ENCODE results near the gene CACNA1C. TPM values are rescaled to one million over a fixed set of nuclear protein-coding genes. Genes with fewer than 3 reads are reported as not detected.

The CACNA1C gene
- total RNA-seq, 1 experiment from 2014 or later: 1.1 TPM

DNA sequence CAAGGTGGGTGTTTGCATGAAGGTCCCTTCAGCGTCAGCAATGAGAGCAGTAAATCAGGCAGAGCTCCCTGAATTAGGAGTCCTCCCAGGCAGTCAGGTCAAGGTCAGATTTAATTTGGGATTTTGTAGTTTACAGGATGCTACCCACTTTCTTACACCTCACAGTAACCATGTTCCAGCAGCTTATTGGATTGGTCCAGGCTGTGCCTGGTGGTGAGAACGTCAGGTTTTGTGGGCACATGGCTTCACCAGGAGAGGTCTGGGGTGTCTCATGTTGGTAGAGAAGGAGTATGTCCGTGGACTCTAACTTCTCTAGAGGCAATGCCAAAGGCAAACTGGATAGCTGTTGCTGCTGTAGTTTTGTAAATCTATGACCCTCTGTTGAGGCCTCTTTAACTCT is 158.3 kb downstream of the CACNA1C start:
- no peak overlapping the region for H2BK20ac ChIP-seq (ENCODE audit: low read depth, low read length, poor library complexity, severe bottlenecking)
- WGBS (ENCODE audit: extremely low coverage, insufficient read length, low lambda C conversion rate): no CpG with 5 or more reads among the region's 3 CpGs
- Mint-ChIP-seq H3K4me1 (peaks cover 10 to 18% of the 10 kb centered on the region in 2 experiments), H3K9me3 (no peaks in the 10 kb centered on the region), H3K36me3 (ENCODE audit: insufficient read depth in 1 of 3, low read depth in 3 of 3) (no peaks in the 10 kb centered on the region), H3K4me3 (no peak overlapping the region), H3K27ac (no peak overlapping the region), H3K27me3 (ENCODE audit: low read depth) (no peaks in the 10 kb centered on the region; the same call in none of the 2 replicates)
- no peak overlapping the region for H2BK120ac ChIP-seq (ENCODE audit: low read depth, low read length, poor library complexity, severe bottlenecking)
- no peak overlapping the region for H3T11ph ChIP-seq (ENCODE audit: low read length)
- no peak for DNase-seq
- H2BK12ac ChIP-seq (ENCODE audit: insufficient read length, low read depth, low read length): no peak overlapping the region
- no peaks in the 10 kb centered on the region for H4K20me1 ChIP-seq (ENCODE audit: control insufficient read depth, insufficient read depth, insufficient read length)
- no peaks in the 10 kb centered on the region for H3K27me3 ChIP-seq (ENCODE audit: insufficient read depth, low read length)
- no peaks in the 10 kb centered on the region for H3K23me2 ChIP-seq (ENCODE audit: insufficient read length, low read depth, low read length, poor library complexity, severe bottlenecking)
- no peak overlapping the region for H4K8ac ChIP-seq (replicated peaks; ENCODE audit: insufficient read length, low read depth, low read length)
- no peak overlapping the region for H3K14ac ChIP-seq (ENCODE audit: insufficient read depth, low read length)
- H3K79me2 ChIP-seq (ENCODE audit: insufficient read depth, low read length): no peaks in the 10 kb centered on the region
- H3K56ac ChIP-seq (ENCODE audit: insufficient read length, low read depth, low read length): no peak overlapping the region
- no peak overlapping the region for H4K5ac ChIP-seq (ENCODE audit: insufficient read length, low read depth, low read length)
- H3K23ac ChIP-seq (ENCODE audit: insufficient read length, low read depth, low read length): no peak overlapping the region
- no peaks in the 10 kb centered on the region for H3K9me3 ChIP-seq (ENCODE audit: control insufficient read depth, low read depth, low read length)
- H3K18ac ChIP-seq (ENCODE audit: insufficient read length, low read depth, low read length): no peak overlapping the region
- H2BK15ac ChIP-seq (ENCODE audit: low read depth, low read length): no peak overlapping the region
- no peak overlapping the region for H3K4ac ChIP-seq (ENCODE audit: low read depth, low read length)
- no peak overlapping the region for H2AFZ ChIP-seq (ENCODE audit: low read length)
- H3K27ac ChIP-seq (ENCODE audit: insufficient read length, low read depth, low read length): no peak overlapping the region
- H3K4me2 ChIP-seq (ENCODE audit: insufficient read depth, insufficient read length, low read length): no peak overlapping the region
- no peak overlapping the region for H4K91ac ChIP-seq (ENCODE audit: insufficient read length, low read depth, low read length)
- H3K79me1 ChIP-seq (ENCODE audit: insufficient read depth, low read depth, low read length, poor library complexity, severe bottlenecking): no peaks in the 10 kb centered on the region
- TF ChIP-seq, protein P1, sequence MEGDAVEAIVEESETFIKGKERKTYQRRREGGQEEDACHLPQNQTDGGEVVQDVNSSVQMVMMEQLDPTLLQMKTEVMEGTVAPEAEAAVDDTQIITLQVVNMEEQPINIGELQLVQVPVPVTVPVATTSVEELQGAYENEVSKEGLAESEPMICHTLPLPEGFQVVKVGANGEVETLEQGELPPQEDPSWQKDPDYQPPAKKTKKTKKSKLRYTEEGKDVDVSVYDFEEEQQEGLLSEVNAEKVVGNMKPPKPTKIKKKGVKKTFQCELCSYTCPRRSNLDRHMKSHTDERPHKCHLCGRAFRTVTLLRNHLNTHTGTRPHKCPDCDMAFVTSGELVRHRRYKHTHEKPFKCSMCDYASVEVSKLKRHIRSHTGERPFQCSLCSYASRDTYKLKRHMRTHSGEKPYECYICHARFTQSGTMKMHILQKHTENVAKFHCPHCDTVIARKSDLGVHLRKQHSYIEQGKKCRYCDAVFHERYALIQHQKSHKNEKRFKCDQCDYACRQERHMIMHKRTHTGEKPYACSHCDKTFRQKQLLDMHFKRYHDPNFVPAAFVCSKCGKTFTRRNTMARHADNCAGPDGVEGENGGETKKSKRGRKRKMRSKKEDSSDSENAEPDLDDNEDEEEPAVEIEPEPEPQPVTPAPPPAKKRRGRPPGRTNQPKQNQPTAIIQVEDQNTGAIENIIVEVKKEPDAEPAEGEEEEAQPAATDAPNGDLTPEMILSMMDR (conservative IDR thresholded peaks at IDR 0.05): no peak
- no peak overlapping the region for H2AK5ac ChIP-seq (ENCODE audit: insufficient read length, low read length)
- H3K4me1 ChIP-seq (ENCODE audit: insufficient read depth, low read length): no peaks in the 10 kb centered on the region
- H3K9ac ChIP-seq (ENCODE audit: extremely low read depth, insufficient read length, low read length): no peak overlapping the region
- no peak overlapping the region for H2BK5ac ChIP-seq (ENCODE audit: insufficient read length, low read length)

Data from H9 (cell line).